ENCODE measurements around the gene SMIM10L2A.

DNA sequence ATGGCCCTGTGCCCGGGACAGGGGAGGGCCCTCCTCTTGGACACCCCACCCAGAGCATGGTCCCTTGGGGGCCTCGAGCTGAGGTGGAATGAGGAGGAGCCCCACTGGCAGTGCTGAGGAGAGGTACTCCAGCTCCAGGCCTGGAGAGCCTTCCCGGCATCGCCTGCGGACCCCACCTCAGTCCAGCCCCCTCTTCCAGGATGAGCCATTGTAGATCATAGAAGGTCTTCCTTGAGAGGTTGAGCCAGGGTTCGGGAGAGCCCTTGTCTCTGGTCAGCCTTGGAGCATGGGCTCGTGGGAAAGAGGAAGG, 16.9 kb downstream of the SMIM10L2A start:
- TF ChIP-seq, protein P1, sequence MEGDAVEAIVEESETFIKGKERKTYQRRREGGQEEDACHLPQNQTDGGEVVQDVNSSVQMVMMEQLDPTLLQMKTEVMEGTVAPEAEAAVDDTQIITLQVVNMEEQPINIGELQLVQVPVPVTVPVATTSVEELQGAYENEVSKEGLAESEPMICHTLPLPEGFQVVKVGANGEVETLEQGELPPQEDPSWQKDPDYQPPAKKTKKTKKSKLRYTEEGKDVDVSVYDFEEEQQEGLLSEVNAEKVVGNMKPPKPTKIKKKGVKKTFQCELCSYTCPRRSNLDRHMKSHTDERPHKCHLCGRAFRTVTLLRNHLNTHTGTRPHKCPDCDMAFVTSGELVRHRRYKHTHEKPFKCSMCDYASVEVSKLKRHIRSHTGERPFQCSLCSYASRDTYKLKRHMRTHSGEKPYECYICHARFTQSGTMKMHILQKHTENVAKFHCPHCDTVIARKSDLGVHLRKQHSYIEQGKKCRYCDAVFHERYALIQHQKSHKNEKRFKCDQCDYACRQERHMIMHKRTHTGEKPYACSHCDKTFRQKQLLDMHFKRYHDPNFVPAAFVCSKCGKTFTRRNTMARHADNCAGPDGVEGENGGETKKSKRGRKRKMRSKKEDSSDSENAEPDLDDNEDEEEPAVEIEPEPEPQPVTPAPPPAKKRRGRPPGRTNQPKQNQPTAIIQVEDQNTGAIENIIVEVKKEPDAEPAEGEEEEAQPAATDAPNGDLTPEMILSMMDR (IDR thresholded peaks at IDR 0.05 in 2 of 3, conservative IDR thresholded peaks at IDR 0.05 in 1 of 3; ENCODE audit: control insufficient read depth in 2 of 3, extremely low read depth in 1 of 3, insufficient read depth in 1 of 3, low read depth in 3 of 3, low read length in 3 of 3) = no peak
- TF ChIP-seq ZNF384 (IDR thresholded peaks at IDR 0.05; ENCODE audit: borderline replicate concordance, low read depth, low read length) (no peak), TCF12 (IDR thresholded peaks at IDR 0.05; ENCODE audit: low read depth, low read length) (no peak), NRF1 (conservative IDR thresholded peaks at IDR 0.05; ENCODE audit: low read depth, low read length) (no peak), RELA (IDR thresholded peaks at IDR 0.05; ENCODE audit: borderline replicate concordance, partially characterized antibody) (no peak), POLR2A (IDR thresholded peaks at IDR 0.05; ENCODE audit: low read depth, low read length) (no peak), MYC (IDR thresholded peaks at IDR 0.05; ENCODE audit: insufficient read depth, insufficient read length, insufficient replicate concordance, low read length, severe bottlenecking) (no peak), JUNB (IDR thresholded peaks at IDR 0.05) (no peak), BACH1 (IDR thresholded peaks at IDR 0.05; ENCODE audit: borderline replicate concordance) (no peak)
